ENCODE data around the gene IL17F.
"Not testable (repeated sequence)": the region's sequence is repeated elsewhere in the genome, so short reads cannot be mapped to it uniquely, and the experiment has no call there.

The IL17F gene

DNA sequence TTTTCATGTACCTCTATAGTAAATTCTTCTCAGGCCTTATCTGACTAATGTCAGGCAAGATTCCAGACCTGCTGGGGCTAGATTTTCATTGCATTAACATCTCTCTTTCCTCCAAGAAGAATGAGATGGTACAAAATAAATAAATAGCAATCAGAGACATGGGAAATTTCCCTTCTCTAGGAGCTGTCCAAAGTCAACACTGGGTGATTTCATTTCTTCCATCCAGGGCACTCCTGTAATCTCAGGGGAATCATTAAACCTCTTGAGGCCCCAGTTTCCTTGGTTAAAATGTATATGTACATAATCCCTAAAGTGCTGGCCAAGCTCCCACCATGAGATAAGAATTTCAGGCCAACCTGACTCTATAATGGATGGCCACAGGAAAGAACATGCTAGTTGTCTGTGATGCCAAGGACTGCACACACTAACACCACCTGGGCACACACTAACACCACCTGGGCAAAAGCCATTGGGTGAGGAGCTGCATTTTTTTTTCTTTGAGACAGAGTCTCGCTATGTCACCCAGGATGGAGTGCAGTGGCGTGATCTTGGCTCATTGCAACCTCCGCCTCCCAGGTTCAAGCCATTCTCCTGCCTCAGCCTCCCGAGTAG is 912 bp downstream of the IL17F start:
- no peak for DNase-seq

DNA sequence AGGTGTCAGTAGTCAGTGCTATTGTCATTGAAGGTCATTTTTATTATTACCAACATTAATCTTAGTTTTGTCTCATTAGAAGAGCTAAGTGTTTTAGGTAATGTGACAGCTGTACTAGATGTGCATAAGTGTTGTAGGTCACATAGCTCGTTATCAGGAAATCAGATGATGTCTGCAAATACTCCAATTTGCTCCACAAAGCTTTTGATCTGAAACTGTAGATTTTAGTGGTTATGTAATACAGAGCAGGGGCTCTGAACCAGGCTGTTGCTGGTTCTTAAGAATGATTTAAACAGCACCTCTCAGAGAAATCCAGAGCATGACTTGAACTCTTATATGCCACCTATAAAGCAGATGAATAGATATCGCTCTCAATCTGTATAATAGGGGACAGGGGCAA is 2.5 kb downstream of the IL17F start:
- no peak for DNase-seq

DNA sequence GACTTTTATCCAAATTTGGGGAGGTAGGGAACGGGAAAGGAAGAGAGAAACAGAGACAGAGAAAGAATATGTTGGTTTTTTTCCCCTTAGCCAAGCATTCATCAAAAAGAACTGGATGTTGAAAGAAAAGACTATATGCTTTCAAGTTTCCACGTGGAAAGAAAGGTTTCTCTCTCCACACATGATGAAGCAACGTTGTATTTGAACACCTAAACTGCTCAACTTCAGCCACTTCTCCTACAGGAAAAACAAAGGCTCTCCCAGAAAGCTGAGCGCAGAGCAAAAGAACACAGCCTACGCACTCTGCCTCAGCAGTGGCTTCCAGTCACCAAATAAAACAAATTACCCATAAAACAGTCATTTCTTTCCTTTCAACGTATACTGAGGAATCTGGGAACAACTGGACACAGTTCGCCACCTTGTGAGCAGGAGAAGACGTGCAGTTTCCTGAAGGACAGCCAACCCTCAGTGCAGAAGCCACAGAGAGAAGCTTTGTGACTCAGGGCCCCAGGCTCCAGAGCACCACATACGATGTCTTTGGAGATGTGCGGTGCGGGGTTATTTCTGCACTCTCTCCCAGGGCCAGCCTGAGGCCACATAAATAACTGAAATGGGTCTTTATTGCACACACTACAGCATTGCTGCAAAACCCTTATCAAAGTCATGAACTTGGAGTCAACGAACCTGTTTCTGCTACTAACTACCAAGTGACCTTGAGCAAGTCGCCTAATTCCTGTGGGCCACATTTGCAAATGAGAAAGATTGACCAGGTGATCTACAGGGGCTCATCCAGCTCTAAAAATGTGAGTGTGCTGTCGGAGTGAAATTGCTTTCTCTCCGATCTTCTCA is 10.1 kb downstream of the IL17F start:
- no peak for DNase-seq

DNA sequence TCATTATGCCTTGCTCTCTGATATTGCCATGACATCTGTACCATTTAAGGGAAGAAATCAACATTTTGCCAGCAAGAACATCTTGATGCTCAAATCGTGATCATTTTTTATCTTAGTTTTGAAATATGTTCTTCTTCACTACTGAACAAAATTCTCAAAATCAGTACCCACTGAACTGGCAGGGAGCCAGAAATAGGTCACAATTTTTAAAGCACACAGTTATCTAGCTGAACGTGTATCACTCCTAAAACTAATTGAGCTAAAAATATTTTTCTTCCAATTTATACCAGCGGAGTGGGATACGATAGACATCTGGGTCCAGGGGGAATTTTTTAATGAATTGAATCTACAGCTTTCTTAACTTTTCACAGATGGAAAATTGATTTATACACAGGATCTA is 11.3 kb downstream of the IL17F start:
- no peak for DNase-seq

DNA sequence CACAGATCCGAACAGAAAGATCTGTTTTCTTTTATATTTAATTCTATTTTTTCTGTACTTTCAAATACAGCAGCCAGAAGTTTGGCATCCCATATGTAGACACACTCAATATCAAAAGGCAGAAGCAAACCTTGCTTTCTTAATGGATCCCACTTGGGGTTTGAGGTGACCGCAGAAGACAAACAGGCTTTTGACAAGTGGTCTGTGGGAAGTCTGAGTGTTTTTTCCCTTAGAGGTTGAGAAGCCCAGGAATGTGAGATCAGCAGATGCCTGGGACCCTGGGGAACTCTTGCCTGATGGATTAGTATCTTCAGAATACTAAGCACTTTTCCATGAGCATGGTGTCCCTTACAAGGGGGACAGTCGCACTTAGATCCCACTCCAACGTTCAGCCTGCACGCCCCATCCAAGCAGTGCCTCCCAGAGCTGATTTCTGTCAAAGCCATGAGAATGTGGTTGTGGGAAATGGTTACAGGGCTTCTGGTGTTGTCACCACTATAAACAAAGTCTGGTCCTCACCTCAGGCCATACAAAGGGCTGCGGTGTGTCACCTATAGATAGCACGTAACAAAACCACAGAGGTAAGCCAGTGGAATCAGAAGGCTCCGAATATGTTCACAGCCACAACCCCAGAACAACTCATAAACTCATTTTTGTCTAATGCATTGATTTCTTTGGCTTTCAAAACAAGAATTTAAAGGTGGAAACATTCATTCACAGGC is 12.7 kb downstream of the IL17F start:
- no peak for DNase-seq

DNA sequence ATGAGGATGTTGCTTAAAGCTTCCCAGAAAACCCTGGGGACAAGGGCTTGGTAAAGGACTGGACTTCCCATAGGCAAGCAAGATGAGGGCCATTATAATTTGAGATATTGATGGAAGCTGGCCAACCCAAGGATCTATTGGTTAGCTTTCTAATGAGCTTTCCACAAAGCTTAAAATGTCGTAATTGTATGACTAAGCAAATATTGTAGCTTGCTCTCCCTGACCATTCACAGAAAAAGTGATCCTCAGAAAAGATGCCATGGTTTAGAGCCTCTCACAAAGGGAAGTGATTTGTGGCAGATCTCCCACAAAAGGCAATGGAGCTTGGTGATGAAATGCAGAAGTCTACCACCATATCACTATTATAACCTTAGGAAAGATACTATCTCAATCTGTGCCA is 13.6 kb downstream of the IL17F start:
- DNase-seq: no peak

DNA sequence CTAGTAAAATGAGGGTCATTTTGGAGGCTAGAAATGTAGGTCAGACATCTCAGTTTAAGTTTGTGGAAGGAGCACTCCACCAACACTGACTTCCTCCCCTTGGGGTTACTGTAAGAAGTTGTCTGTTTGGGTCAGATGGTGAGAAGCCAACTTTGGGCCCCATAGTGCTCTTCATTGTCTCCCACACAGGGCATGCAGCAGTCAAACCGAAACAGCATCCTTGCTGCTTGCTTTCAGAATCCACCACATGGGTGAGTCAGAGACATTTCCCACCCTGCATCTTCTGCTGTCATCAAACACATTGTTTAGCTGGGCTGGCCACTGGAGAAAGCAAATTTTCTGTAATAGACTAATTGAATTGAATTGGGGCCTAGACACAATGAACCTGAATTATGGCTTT is 16.8 kb downstream of the IL17F start:
- DNase-seq: no peak

DNA sequence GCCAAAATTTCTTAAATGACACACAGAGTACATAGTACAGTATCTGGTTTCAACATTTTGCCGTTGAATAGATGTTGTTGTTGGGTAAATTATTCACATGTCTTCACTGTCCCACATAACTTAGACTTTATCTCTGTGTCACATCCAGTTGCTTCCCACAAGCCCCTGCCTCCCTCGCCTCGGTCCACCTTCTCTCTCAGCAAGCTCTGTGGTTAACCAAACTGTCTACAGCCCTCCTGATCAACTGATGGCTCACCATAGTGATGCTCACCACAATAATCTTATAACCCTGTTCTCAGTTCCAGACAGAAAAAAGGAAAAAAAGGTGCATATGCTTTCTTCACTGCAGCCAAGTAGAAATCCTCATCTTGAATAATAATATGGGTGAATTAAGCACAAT is 23.0 kb downstream of the IL17F start:
- DNase-seq: no peak

DNA sequence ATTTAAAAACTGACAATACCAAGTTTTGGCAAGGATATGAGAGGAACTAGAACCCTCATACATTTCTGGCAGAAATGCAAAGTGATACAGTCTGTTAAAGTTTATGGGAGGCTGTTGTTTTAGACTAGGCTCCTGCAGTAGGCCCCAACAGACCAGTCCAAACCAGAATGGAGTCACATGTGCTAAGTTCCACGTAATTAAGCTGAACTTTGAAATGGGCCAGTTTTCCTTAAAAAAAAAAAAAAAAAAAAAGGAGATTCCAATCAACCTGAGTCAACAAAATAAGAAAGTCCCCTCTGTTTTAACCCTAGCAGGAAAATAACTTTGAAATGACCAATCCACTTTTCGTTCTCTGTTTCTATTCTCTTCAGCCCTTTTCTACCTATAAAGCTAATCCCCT is 26.5 kb downstream of the IL17F start:
- no peak for DNase-seq

DNA sequence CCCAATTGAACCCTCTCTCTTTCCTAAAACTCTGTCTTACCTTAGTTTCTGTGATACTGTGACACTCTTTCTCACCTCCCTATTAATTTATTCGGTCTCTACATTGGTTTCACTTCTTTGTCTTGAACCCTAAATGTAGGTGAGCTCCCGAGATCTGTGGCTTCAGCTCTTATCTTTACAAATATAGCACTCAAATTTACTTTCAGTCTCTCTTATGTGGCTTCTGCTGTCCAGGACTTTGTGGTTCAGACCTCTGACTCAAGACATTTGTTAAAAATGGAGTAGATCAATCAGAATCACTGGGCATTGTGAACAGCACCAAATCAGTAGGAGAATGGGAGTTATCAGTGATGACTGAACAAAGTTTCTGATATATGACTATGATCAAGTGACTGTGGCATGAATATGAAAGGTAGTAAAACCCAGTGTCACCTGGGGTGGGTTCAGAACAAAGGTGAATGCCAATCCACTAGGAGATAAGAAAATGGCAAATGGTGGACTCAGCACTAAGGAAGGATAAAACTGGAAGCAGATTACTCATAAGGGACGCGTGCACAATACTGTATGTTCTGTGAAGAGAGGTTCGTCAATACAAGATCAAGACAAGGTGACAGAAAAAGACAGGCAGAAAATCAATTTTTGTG is 27.2 kb downstream of the IL17F start:
- no peak for DNase-seq

DNA sequence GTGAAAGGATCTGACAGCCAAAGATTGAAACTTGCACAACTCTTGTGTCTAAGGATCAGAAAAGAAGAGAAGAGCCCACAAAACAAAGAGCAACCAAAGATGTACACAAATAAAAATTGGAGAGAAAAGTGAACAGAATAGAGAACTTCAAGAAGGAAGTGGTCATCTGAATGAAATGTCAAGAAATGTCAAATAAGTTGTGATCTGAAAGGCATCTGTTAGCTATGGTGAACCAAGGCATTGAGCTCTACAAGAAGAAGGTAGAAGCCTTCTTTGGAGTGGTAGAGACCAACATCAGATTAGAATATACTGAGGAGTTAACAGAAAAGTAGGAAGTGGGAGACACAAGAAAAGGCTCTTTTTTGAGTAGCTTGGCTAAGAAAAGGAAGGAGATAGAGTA is 28.5 kb downstream of the IL17F start:
- no peak for DNase-seq

DNA sequence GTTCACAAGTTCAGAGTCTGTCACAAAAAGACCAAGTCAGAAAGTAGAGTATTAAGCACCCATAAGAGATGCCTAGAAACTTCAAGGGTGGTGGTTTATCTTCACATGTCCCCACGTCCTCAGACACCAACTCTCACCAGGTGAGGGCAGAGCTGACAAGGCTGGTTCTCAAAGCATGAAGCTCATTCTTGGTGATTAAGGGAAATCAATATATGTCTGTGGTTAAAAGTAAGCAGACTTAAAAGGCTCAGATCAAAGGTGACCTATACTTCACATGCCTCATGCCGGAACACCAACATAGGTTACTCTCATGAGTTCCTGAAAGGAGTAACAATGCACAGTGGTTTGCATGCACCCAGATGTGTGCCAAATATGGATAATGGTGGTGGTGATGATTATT is 31.2 kb downstream of the IL17F start:
- no peak for DNase-seq

DNA sequence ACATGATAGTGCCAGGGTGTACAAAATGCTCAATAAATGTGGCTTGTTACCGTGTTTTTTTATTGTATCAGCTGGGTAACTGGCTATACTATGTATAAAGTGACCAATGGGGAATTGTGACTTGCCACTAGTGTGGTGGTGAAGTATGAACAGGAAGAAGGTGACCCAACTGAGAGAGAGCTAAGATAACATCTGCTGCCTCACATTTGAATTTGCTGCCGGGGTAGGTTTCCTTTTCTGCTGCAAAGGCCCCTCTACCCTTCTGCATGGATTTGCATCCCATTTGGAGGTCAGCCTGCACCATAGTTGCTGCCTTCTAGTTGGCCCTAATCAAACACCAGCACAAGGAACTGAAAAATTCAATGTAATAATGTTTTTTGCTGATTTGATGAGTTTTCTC is 34.1 kb downstream of the IL17F start:
- DNase-seq: no peak

DNA sequence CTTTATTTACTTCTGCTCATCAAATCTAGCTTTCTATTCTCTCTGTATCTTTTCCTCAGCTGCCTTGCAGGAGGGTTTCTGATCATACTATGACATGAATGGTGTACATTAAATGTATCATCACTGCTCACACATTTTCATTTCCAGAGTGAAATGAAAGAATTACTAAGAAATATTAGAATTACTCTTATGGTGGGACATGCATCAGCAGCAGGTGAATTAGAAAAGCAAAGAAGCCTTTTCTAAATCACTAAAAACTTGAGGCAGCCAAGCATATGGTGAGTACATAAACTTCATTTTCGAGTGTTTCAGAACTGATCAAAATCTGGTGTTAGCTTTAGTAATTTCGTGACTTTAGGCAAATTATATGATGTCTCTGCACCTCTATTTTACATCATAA is 34.5 kb downstream of the IL17F start:
- DNase-seq: no peak

DNA sequence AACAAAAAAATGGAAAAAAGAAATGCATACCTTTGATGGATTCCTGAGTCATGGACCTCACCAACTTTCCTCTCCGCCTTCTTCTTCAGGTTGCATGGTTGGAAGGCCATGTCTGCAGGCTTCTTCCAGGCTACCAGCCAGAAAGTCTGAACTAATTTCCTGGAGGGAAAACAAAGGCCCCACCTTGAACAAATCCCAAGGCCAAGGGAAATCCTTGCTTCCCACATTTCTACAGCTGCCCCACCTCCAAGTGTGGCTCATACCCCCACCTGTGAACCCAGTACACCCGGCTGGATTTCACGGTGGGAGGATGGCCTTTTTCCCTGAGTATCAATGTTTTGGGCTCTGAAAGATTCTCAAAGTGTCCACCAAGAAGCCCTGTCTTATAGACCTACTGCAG is 35.7 kb downstream of the IL17F start:
- DNase-seq: no peak

DNA sequence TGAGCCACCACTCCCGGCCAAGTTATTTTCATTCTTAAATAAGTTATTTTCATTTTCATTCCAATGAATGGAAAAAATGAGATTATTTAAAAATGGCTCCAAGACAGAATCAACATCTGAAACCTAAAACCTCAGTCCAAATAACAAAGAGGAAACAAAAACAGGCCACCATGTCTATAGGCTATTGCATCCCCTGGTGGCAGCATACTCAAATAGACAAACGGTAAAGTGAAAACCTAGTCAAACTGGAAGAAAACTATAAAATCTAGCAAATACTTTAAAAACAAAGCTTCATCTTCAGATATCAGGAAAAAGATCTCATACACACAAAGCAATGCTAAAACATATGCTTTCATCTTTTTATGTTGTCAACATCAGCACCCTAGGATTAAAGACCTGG is 37.2 kb downstream of the IL17F start:
- DNase-seq: no peak

DNA sequence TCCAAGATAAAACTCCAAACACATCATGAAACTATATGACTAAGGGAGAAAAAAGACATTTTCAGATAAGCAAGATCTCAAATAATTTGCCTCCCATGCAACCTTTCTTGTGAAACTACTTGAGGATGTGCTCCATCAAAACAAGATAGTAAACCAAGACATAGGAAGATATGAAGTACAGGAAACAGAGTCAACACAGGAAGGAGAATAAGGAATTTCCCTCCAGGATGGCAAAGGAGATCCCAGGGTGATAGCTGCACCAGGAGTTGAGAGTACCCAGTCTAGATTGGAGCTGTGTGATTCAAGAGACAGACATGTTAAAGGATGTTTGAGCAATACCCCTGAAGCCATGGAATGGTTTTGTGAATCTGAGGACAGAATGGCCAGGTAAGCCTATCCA is 42.8 kb downstream of the IL17F start:
- no peak for DNase-seq

DNA sequence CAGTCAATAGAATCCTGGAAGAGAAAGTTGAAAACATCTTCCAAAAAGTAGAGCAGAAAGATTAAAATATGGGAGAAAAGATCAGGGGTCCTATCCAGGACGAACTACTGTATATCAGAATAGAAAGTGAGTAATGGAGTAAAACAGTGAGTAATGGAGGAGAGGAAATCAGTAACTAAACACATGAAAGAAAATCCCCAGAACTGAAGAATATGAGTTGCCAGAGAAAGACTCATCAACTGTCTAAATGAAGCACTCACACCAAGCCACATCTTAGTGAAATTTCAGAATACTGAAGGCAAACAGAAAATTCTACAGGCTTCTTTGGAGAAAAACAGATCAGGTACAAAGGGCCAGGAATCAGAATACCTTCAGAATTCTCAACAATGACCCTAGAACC is 43.3 kb downstream of the IL17F start:
- DNase-seq: no peak

DNA sequence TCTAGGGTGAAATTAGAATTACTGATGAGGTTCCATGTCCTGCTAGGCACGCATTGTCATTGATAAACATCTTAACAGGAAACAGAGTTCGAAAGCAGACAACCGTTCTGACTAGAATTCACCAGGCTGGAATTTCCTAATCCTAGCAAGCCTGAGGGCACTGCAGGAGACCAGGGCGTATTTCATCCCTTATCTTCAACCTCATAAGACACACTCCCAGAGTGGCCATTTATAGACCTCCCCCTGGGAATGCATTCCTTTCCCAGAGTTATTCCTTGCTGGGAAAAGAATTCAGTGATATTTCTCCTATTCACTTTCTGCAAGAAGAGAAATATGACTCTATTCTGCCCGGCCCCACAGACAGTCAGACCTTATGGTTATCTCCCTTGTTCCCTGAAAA is 44.2 kb downstream of the IL17F start:
- not testable (repeated sequence) for DNase-seq

DNA sequence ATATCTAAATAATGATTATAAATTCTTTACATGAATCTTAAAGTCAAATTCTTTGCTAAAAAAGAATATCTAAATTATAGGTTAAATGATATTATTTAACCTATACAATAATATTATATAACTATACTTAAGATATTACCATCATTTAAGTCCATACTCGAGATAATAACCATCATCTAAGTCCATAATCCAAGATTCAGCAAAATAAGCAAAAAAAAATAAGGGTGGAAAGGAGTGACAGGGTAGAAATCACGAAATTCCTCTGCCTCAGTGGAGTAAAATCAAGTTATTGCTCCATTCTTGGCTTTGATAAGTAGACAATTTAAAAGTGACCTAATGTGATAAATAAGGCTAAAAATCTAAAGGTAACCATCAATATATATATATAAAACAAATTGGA is 48.4 kb downstream of the IL17F start:
- no peak for DNase-seq

DNA sequence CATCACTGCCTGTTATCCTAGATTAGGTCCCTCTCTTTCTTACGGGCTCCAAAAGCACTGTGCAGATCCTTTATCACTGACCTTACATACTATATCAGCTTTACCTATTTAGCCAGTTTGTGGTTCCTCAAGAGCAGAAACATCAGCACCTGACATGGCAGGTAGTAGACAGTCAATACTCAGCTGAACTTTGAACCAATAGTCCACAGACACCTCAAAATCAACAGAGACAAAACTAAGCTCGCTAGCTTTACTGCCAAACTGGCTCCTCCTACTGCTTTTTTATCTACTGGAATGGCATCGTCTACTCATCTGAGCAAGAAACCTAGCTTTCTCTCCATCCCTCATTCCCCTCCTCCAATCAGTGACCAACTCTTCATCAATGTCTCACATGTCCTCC is 52.5 kb downstream of the IL17F start:
- DNase-seq: no peak

DNA sequence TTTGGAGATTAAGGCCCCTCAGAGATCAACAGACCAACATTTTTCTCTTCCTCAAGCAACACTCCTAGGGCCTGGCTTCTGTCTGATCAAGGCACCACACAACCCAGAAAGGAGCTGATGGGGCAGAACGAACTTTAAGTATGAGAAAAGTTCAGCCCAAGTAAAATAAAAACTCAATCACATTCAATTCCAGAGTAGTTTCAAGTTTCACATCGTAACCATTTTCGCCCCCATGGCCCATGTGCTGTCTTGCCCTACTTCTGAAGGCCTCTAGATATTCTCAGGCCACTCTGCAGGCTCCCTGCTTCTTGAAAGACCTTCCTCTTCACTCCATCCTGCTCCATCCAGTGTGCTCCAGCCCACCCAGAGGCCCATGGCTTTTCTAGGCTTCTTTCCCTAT is 53.9 kb downstream of the IL17F start:
- DNase-seq: no peak

DNA sequence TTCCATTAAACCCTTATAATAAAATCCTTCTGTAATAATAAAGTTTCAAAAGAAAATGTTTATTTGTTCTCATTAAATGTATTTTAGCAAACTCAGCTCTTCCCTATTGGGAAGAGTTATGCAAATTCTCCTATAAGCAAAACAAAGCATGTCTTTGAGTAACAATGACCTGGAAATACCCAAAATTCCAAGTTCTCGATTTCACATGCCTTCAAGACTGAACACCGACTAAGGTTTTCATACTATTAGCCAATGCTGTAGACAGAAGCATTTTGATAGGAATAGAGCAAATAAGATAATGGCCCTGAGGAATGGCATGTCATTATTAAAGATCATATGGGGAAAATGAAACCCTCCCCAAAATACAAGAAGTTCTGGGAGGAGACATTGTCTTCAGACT is 54.3 kb downstream of the IL17F start:
- no peak for DNase-seq

DNA sequence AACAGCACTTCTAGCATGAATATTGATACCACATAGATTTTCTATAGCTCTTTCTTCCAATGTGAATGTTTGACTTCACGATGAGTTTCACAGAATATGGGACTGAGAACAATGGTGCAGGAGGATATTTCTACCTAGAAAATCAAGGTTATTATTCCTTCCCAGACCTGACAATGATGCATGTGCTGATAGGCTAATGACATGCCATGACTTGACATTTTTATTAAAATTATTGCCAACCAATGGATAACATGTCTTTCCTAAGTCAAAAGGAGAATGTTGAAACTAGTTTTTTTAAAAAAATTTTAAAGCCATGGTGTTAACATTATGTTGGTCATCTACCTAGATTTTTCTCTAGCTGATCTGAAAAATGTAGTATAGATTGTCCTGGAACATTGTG is 57.2 kb downstream of the IL17F start:
- no peak for DNase-seq
